GM12878 (cell line): ENCODE results near the gene ENOX2. TPM values are rescaled to one million over a fixed set of nuclear protein-coding genes. Genes with fewer than 3 reads are reported as not detected.

ENCODE experiments used
- ATAC-seq: fragments of 200-7000 bp; cut with Tn5 transposase; 3 replicates; pipeline ENCODE4 v1.9.1; 2020; ENCODE audit warnings: mild to moderate bottlenecking, moderate library complexity
- BruUV-seq: library from RNA; stranded (reverse); fragments of 400-500 nt; replicated peaks from 2 replicates; lab custom pipeline; 2021; lab: Mats Ljungman, UMichigan
- CTCF ChIA-PET: fragments of 300-600 bp; sonication (Branson Sonifier 250); formaldehyde crosslinking; extraction: SDS; loops from one replicate; lab custom pipeline; 2021; ENCODE audit warnings: inconsistent platforms; lab: Yijun Ruan, JAX
- POLR2A ChIA-PET: fragments of 350-600 bp; formaldehyde crosslinking; extraction: SDS; loops from one replicate; lab custom pipeline; 2021; ENCODE audit warnings: inconsistent platforms; lab: Charles Lee
- RAD21 ChIA-PET: fragments of 300-600 bp; sonication (Branson Sonifier 250); formaldehyde crosslinking; loops from one replicate; lab custom pipeline; 2023; ENCODE audit warnings: antibody characterized with exemption; ENCODE audit not compliant: unreplicated experiment; lab: Charles Lee
- SMC1A ChIA-PET: fragments of 300-600 bp; sonication (Branson Sonifier 250); formaldehyde crosslinking; loops from one replicate; lab custom pipeline; 2023; ENCODE audit not compliant: unreplicated experiment, uncharacterized antibody; lab: Charles Lee
- DNase-seq: peaks from one replicate; pipeline ENCODE4 v3.0.0-alpha.2; 2011; ENCODE audit warnings: low read depth, low spot score
- FAIRE-seq: peaks from 3 replicates; lab custom pipeline; 2011; peaks lifted over from hg19 to GRCh38; lab: Jason Lieb, UNC
- H2AFZ ChIP-seq: 2 replicates; pipeline ENCODE4 v1.6.0; 2011; ENCODE audit warnings: low read depth, low read length, control low read depth; ENCODE audit not compliant: control insufficient read depth
- H3K27ac ChIP-seq: 2 replicates; pipeline ENCODE4 v1.5.1; 2011; ENCODE audit warnings: control low read depth; ENCODE audit not compliant: control insufficient read depth, insufficient read depth
- H3K27me3 ChIP-seq, 2 experiments: replicated peaks in 1 of 2; 2 replicates each; pipeline versions ENCODE4 v1.6.0 to v1.6.1; 2011; ENCODE audit warnings: low read length in 1 of 2; ENCODE audit not compliant: control insufficient read depth in 2 of 2, insufficient read depth in 2 of 2
- H3K36me3 ChIP-seq, 2 experiments: 2 replicates each; pipeline ENCODE4 v1.5.1; 2011; ENCODE audit warnings: low read length in 1 of 2; ENCODE audit not compliant: control insufficient read depth in 2 of 2, insufficient read depth in 2 of 2
- H3K4me1 ChIP-seq: 2 replicates; pipeline ENCODE4 v1.6.1; 2011; ENCODE audit warnings: mild to moderate bottlenecking, low read length, moderate library complexity, mixed read lengths; ENCODE audit not compliant: control insufficient read depth, insufficient read depth
- H3K4me2 ChIP-seq: 2 replicates; pipeline ENCODE4 v1.6.0; 2011; ENCODE audit warnings: control low read depth; ENCODE audit not compliant: control insufficient read depth, insufficient read depth
- H3K4me3 ChIP-seq: fragments of 200-600 bp; sonication (generic); 2 replicates; pipeline ENCODE4 v1.5.1; 2016
- H3K79me2 ChIP-seq: 2 replicates; pipeline ENCODE4 v1.6.0; 2011; ENCODE audit warnings: low read length; ENCODE audit not compliant: control insufficient read depth, insufficient read depth
- H3K9ac ChIP-seq: 2 replicates; pipeline ENCODE4 v1.8.0; 2011; ENCODE audit warnings: low read length, control low read depth, mixed read lengths; ENCODE audit not compliant: control insufficient read depth, insufficient read depth
- H3K9me3 ChIP-seq: replicated peaks from 3 replicates; pipeline ENCODE4 v1.5.1; 2011; ENCODE audit warnings: mild to moderate bottlenecking, low read length; ENCODE audit not compliant: control insufficient read depth, insufficient read depth
- H4K20me1 ChIP-seq: 2 replicates; pipeline ENCODE4 v1.6.0; 2011; ENCODE audit not compliant: control insufficient read depth, insufficient read depth
- CEBPB ChIP-seq, 2 experiments: fragments of 150-350 bp in 1 of 2; IDR thresholded peaks; 2 replicates each; pipeline ENCODE4 v1.6.1; 2012 to 2014; ENCODE audit warnings: low read depth in 2 of 2, low read length in 2 of 2, borderline replicate concordance in 1 of 2, inconsistent platforms in 1 of 2
- CREB1 ChIP-seq: IDR thresholded peaks from 2 replicates; pipeline ENCODE4 v1.6.1; 2012; ENCODE audit warnings: low read depth, mild to moderate bottlenecking, inconsistent platforms
- EZH2 ChIP-seq: IDR thresholded peaks from 2 replicates; pipeline ENCODE4 v1.6.1; 2012; ENCODE audit warnings: low read depth, mild to moderate bottlenecking, control low read depth, inconsistent platforms, low read length, borderline replicate concordance; ENCODE audit not compliant: control insufficient read depth
- HCFC1 ChIP-seq: fragments of 150-350 bp; IDR thresholded peaks from 2 replicates; pipeline ENCODE4 v1.6.1; 2014; ENCODE audit warnings: low read length
- IKZF2 ChIP-seq, 2 experiments: fragments of 450-650 bp; IDR thresholded peaks; 2 replicates each; pipeline ENCODE4 v1.6.1; 2017; ENCODE audit warnings: mild to moderate bottlenecking in 2 of 2, moderate library complexity in 2 of 2
- JUND ChIP-seq: IDR thresholded peaks from 2 replicates; pipeline ENCODE4 v1.6.1; 2012; ENCODE audit warnings: low read depth, mild to moderate bottlenecking, low read length, improper control_type of control experiment, moderate library complexity
- KDM1A ChIP-seq: fragments of 200-600 bp; sonication (generic); IDR thresholded peaks from 2 replicates; pipeline ENCODE4 v1.6.1; 2016; ENCODE audit warnings: borderline replicate concordance
- SIN3A ChIP-seq: IDR thresholded peaks from 2 replicates; pipeline ENCODE4 v1.6.1; 2012; ENCODE audit warnings: low read depth, low read length, improper control_type of control experiment
- STAT1 ChIP-seq: fragments of 450-650 bp; conservative IDR thresholded peaks from 2 replicates; pipeline ENCODE4 v1.6.1; 2014; ENCODE audit warnings: antibody characterized with exemption, mild to moderate bottlenecking
- ZNF217 ChIP-seq: fragments of 450-650 bp; IDR thresholded peaks from 2 replicates; pipeline ENCODE4 v1.6.1; 2017; ENCODE audit warnings: antibody characterized with exemption, mild to moderate bottlenecking
- WGBS: methylation state at CpG from one replicate; pipeline ENCODE4 v1.1.6; 2016; ENCODE audit warnings: low lambda C conversion rate; ENCODE audit not compliant: insufficient replicate concordance, insufficient coverage; ENCODE audit errors: missing lambda C conversion rate; 5-methylcytosine and 5-hydroxymethylcytosine counted together
- in situ Hi-C: fragments of 300-500 bp; cut with MboI; formaldehyde crosslinking; loops from 9 replicates; pipeline ENCODE4 v1.14.3; 2018; ENCODE audit warnings: mixed read lengths
- intact Hi-C: fragments of 100-400 bp; cut with micrococcal nuclease; formaldehyde crosslinking; loops from one replicate; pipeline ENCODE4 v1.14.2; 2022; ENCODE audit not compliant: unreplicated experiment
- polyA plus RNA-seq, 11 experiments: library from polyadenylated mRNA; depleted of rRNA in 4 of 11; unstranded in 6 of 11; stranded (reverse) in 5 of 11; fragments of >200 nt; fragmentation: Nextera tagmentation in 4 of 11; fragmentation: Illumina TruSeq in 1 of 11; extraction: Ambion mirVana in 4 of 11; extraction: Trizol in 1 of 11; gene quantifications; 1 replicate in 1 of 11; 2 replicates in 10 of 11; pipeline versions ENCODE4 v1.2.1 to v1.2.3, GENCODE V29; 2011 to 2016; ENCODE audit warnings: inconsistent platforms in 2 of 11, missing spikeins in 2 of 11, low read depth in 1 of 11
- total RNA-seq, 4 experiments: library from RNA; depleted of rRNA in 3 of 4; stranded (reverse); fragments of >200 nt in 3 of 4; fragmentation: Illumina TruSeq in 1 of 4; extraction: Trizol in 1 of 4; gene quantifications; 2 replicates each; pipeline versions ENCODE4 v1.2.1 to v1.2.3, GENCODE V29; 2013 to 2021
- TF ChIP-seq, protein P1 (sequence below): fragments of 450-650 bp; IDR thresholded peaks from 2 replicates; pipeline ENCODE4 v1.6.1; 2018; ENCODE audit warnings: mild to moderate bottlenecking, low read depth, moderate library complexity; ENCODE audit not compliant: partially characterized antibody
- TF ChIP-seq, protein P2 (sequence below): fragments of 450-650 bp; IDR thresholded peaks from 2 replicates; pipeline ENCODE4 v1.6.1; 2017; ENCODE audit warnings: mild to moderate bottlenecking

Gene ENOX2
- total and polyA plus RNA-seq, 10 of the 15 experiments (the other 5 are each of a cell fraction or from before 2014, with no cell fraction given): 3.2 to 13.0 (median 7.7) TPM

DNA sequence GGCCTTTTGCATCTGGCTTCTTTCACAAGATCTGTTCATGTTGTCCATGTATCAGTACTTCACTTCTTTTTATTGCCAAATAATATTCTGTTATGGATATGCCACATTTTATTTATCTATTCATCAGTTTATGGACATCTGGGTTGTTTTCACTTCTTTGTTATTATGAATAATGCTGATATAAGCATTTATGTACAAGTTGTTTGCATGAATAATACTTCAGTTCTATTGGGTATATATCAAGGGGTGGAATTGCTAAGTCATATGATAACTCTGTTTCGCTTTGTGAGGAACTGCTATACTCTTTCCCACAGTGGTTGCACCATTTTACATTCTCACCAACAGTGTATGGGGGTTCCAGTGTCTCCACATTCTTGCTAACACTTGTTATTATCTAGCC lies 310.8 kb downstream of the ENOX2 start:
- CTCF ChIA-PET: no interaction called here
- Histone ChIP-seq H3K27me3 (no peaks in the 10 kb centered on the region), H3K9ac (no peak overlapping the region), H3K79me2 (no peaks in the 10 kb centered on the region), H3K9me3 (no peaks in the 10 kb centered on the region), H3K4me2 (no peak overlapping the region), H4K20me1 (no peaks in the 10 kb centered on the region), H2AFZ (no peak overlapping the region), H3K27ac (no peak overlapping the region), H3K4me1 (no peaks in the 10 kb centered on the region)
- no peak for ATAC-seq
- DNase-seq: no peak
- RAD21 ChIA-PET: no interaction called here
- intact Hi-C loops (no loop called here), in situ Hi-C loops (no loop called here)
- SMC1A ChIA-PET: no interaction called here
- FAIRE-seq: no peak
- POLR2A ChIA-PET: no interaction called here
- BruUV-seq: no TSS peak
- 10% methylated on average over 1 of the region's 1 CpG for WGBS
- TF ChIP-seq KDM1A: no peak
- TF ChIP-seq IKZF2 (IDR thresholded peaks at IDR 0.05): no peak
- TF ChIP-seq, protein P1, sequence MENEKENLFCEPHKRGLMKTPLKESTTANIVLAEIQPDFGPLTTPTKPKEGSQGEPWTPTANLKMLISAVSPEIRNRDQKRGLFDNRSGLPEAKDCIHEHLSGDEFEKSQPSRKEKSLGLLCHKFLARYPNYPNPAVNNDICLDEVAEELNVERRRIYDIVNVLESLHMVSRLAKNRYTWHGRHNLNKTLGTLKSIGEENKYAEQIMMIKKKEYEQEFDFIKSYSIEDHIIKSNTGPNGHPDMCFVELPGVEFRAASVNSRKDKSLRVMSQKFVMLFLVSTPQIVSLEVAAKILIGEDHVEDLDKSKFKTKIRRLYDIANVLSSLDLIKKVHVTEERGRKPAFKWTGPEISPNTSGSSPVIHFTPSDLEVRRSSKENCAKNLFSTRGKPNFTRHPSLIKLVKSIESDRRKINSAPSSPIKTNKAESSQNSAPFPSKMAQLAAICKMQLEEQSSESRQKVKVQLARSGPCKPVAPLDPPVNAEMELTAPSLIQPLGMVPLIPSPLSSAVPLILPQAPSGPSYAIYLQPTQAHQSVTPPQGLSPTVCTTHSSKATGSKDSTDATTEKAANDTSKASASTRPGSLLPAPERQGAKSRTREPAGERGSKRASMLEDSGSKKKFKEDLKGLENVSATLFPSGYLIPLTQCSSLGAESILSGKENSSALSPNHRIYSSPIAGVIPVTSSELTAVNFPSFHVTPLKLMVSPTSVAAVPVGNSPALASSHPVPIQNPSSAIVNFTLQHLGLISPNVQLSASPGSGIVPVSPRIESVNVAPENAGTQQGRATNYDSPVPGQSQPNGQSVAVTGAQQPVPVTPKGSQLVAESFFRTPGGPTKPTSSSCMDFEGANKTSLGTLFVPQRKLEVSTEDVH: no peak
- TF ChIP-seq, all 136 proteins: peak for 0
- no peak overlapping the region for H3K4me3 ChIP-seq
- H3K36me3 ChIP-seq: no peaks in the 10 kb centered on the region

DNA sequence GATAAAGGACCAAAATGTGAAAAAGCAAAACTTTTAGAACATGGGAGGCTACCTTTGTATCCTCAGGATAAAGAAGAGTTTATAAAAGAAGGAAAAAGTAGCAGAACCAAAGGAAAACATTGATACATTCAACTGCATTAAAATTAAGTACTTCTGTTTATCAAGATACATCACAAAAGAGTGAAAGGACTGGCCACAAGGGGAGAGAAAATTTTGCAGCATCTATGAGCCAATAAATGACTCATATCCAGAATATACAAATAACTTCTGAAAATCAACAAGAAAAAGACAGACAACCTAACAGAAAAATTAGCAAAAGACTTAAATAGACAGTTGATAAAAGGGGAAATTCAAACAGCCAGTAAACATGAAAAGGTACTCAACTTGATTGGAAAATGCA lies 324.1 kb downstream of the ENOX2 start:
- Histone ChIP-seq H3K79me2 (no peaks in the 10 kb centered on the region), H3K9me3 (no peaks in the 10 kb centered on the region), H3K27ac (no peak overlapping the region), H3K27me3 (peaks cover 0 to 3% of the 10 kb centered on the region in 2 experiments; a peak in 1 of 4 replicates), H3K9ac (no peak overlapping the region), H3K36me3 (no peaks in the 10 kb centered on the region), H4K20me1 (no peaks in the 10 kb centered on the region), H2AFZ (no peak overlapping the region), H3K4me2 (no peak overlapping the region), H3K4me3 (no peak overlapping the region), H3K4me1 (no peaks in the 10 kb centered on the region)
- intact Hi-C loops: no loop called here
- DNase-seq (no peak), FAIRE-seq (no peak), ATAC-seq (no peak)
- POLR2A ChIA-PET: no interaction called here
- CTCF ChIA-PET: no interaction called here
- BruUV-seq: no TSS peak
- SMC1A ChIA-PET: no interaction called here
- in situ Hi-C loops: no loop called here
- RAD21 ChIA-PET: no interaction called here
- TF ChIP-seq HCFC1 (no peak), STAT1 (no peak), SIN3A (no peak), CEBPB (IDR thresholded peaks at IDR 0.05; ENCODE audit: borderline replicate concordance in 1 of 2, low read depth in 2 of 2, low read length in 2 of 2) (no peak), ZNF217 (no peak), CREB1 (no peak), JUND (no peak), EZH2 (no peak)
- TF ChIP-seq, protein P2, sequence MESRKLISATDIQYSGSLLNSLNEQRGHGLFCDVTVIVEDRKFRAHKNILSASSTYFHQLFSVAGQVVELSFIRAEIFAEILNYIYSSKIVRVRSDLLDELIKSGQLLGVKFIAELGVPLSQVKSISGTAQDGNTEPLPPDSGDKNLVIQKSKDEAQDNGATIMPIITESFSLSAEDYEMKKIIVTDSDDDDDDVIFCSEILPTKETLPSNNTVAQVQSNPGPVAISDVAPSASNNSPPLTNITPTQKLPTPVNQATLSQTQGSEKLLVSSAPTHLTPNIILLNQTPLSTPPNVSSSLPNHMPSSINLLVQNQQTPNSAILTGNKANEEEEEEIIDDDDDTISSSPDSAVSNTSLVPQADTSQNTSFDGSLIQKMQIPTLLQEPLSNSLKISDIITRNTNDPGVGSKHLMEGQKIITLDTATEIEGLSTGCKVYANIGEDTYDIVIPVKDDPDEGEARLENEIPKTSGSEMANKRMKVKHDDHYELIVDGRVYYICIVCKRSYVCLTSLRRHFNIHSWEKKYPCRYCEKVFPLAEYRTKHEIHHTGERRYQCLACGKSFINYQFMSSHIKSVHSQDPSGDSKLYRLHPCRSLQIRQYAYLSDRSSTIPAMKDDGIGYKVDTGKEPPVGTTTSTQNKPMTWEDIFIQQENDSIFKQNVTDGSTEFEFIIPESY: no peak
